ENCODE data around the gene PGAM2. TPM values are rescaled to one million over a fixed set of nuclear protein-coding genes. Genes with fewer than 3 reads are reported as not detected.

The PGAM2 gene
- total and polyA plus RNA-seq, 2 of the 4 experiments (the other 2 are of a cell fraction) = not detected

DNA sequence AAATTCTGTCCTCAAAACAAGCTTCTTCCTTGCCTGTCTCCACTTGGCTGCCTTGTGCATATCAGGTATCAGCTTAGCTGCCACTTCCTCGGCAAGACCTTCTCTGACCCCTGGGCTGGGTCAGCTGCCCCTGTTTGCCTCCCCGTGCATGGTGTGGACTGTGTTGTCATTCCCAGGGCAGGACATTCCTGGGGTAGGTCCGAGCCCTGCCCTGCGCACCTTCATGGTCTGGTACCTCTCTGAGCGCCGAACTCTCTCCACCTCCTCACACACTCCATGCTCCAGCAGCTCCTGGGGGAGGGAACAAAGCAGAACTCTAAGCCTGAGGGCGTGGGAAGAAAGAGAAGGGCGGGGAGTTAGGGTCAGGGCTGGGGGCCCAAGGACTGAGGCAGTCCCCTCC, 13.2 kb upstream of the PGAM2 start:
- TF ChIP-seq, protein P1, sequence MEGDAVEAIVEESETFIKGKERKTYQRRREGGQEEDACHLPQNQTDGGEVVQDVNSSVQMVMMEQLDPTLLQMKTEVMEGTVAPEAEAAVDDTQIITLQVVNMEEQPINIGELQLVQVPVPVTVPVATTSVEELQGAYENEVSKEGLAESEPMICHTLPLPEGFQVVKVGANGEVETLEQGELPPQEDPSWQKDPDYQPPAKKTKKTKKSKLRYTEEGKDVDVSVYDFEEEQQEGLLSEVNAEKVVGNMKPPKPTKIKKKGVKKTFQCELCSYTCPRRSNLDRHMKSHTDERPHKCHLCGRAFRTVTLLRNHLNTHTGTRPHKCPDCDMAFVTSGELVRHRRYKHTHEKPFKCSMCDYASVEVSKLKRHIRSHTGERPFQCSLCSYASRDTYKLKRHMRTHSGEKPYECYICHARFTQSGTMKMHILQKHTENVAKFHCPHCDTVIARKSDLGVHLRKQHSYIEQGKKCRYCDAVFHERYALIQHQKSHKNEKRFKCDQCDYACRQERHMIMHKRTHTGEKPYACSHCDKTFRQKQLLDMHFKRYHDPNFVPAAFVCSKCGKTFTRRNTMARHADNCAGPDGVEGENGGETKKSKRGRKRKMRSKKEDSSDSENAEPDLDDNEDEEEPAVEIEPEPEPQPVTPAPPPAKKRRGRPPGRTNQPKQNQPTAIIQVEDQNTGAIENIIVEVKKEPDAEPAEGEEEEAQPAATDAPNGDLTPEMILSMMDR (conservative IDR thresholded peaks at IDR 0.05; ENCODE audit: low read depth, low read length) = no peak
- TF ChIP-seq CHD1 (IDR thresholded peaks at IDR 0.05; ENCODE audit: low read depth, low read length) = no peak
- no peak for TF ChIP-seq CEBPB (IDR thresholded peaks at IDR 0.05; ENCODE audit: low read depth, low read length)
- no peak for TF ChIP-seq RCOR1 (IDR thresholded peaks at IDR 0.05; ENCODE audit: insufficient replicate concordance, low read length)
- no peak for TF ChIP-seq FOS (IDR thresholded peaks at IDR 0.05; ENCODE audit: low read depth, low read length)
- no peak for TF ChIP-seq RAD21 (IDR thresholded peaks at IDR 0.05; ENCODE audit: low read length)
- TF ChIP-seq, protein P2, sequence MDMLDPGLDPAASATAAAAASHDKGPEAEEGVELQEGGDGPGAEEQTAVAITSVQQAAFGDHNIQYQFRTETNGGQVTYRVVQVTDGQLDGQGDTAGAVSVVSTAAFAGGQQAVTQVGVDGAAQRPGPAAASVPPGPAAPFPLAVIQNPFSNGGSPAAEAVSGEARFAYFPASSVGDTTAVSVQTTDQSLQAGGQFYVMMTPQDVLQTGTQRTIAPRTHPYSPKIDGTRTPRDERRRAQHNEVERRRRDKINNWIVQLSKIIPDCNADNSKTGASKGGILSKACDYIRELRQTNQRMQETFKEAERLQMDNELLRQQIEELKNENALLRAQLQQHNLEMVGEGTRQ (IDR thresholded peaks at IDR 0.05; ENCODE audit: low read depth, low read length) = no peak
- TF ChIP-seq RFX5 (IDR thresholded peaks at IDR 0.05; ENCODE audit: low read depth, low read length) = no peak
- no peak for TF ChIP-seq MAZ (IDR thresholded peaks at IDR 0.05; ENCODE audit: borderline replicate concordance, low read depth, low read length)
- TF ChIP-seq MAFK (IDR thresholded peaks at IDR 0.05; ENCODE audit: low read depth, low read length) = no peak
- no peak for TF ChIP-seq MXI1 (IDR thresholded peaks at IDR 0.05; ENCODE audit: borderline replicate concordance, low read depth, low read length)
- no peak for TF ChIP-seq POLR2A (IDR thresholded peaks at IDR 0.05; ENCODE audit: low read depth, low read length)
- TF ChIP-seq, protein P3, sequence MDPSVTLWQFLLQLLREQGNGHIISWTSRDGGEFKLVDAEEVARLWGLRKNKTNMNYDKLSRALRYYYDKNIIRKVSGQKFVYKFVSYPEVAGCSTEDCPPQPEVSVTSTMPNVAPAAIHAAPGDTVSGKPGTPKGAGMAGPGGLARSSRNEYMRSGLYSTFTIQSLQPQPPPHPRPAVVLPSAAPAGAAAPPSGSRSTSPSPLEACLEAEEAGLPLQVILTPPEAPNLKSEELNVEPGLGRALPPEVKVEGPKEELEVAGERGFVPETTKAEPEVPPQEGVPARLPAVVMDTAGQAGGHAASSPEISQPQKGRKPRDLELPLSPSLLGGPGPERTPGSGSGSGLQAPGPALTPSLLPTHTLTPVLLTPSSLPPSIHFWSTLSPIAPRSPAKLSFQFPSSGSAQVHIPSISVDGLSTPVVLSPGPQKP (IDR thresholded peaks at IDR 0.05; ENCODE audit: borderline replicate concordance, low read depth, low read length) = no peak
- TF ChIP-seq NFE2L2 (IDR thresholded peaks at IDR 0.05; ENCODE audit: low read depth, low read length) = no peak
- Histone ChIP-seq H3K9ac (ENCODE audit: low read depth, low read length) (no peak overlapping the region), H2AFZ (replicated peaks; ENCODE audit: low read length, poor library complexity) (no peak overlapping the region), H3K9me3 (ENCODE audit: control insufficient read depth, insufficient read depth, low read length) (no peaks in the 10 kb centered on the region), H4K20me1 (ENCODE audit: insufficient read depth, low read length) (no peaks in the 10 kb centered on the region; the same call in 1 of the 2 replicates), H2BK15ac (ENCODE audit: low read depth, low read length) (no peak overlapping the region), H4K5ac (ENCODE audit: low read depth, low read length) (no peak overlapping the region), H3K23ac (ENCODE audit: low read depth, low read length) (no peak overlapping the region), H3K4me1 (ENCODE audit: control insufficient read depth, insufficient read depth, low read length) (peaks cover 2% of the 10 kb centered on the region; the same call in 1 of the 2 replicates), H3K4me2 (ENCODE audit: low read depth, low read length) (no peak overlapping the region), H2AK5ac (ENCODE audit: low read depth, low read length) (no peak overlapping the region), H2AK9ac (replicated peaks; ENCODE audit: low read depth, low read length, poor library complexity) (no peak overlapping the region), H3K4ac (ENCODE audit: low read depth, low read length) (no peak overlapping the region), H2BK5ac (ENCODE audit: low read depth, low read length, poor library complexity, severe bottlenecking) (no peak overlapping the region), H3K56ac (ENCODE audit: extremely low read depth, insufficient read depth, low read length) (no peak overlapping the region), H3K27me3 (ENCODE audit: control insufficient read depth, insufficient read depth, low read length) (no peaks in the 10 kb centered on the region), H2BK120ac (ENCODE audit: low read depth, low read length) (no peak overlapping the region), H3K9me1 (ENCODE audit: insufficient read depth, low read length) (peaks cover 9% of the 10 kb centered on the region), H4K8ac (ENCODE audit: low read depth in 2 of 2, low read length in 2 of 2) (no peak overlapping the region), H4K91ac (ENCODE audit: insufficient read depth, low read depth, low read length) (no peak overlapping the region), H3K4me3 (ENCODE audit: insufficient read depth, low read depth, low read length) (no peak overlapping the region), H3K14ac (replicated peaks; ENCODE audit: low read depth, low read length) (no peak overlapping the region), H3K79me1 (ENCODE audit: low read depth in 1 of 2, low read length in 2 of 2) (peaks cover 7 to 33% of the 10 kb centered on the region in 2 experiments; a peak in 3 of 4 replicates), H3K18ac (ENCODE audit: low read depth, low read length) (no peak overlapping the region), H3K27ac (ENCODE audit: insufficient read depth, low read length) (no peak overlapping the region), H3K36me3 (ENCODE audit: control insufficient read depth, insufficient read depth, low read length) (peaks cover 52% of the 10 kb centered on the region), H2BK20ac (ENCODE audit: low read depth, low read length) (no peak overlapping the region)
- CTCF ChIA-PET = no interaction called here
- in situ Hi-C loops (cut with MboI; ENCODE audit: low sequenced_read_pairs) (no loop called here), dilution Hi-C loops (cut with HindIII; ENCODE audit: low sequenced_read_pairs, unreplicated experiment) (no loop called here), intact Hi-C loops (cut with micrococcal nuclease) (no loop called here)
- WGBS, 2 experiments (ENCODE audit: extremely low coverage in 2 of 2, insufficient read length in 1 of 2) = 20% methylated on average over 1 of the region's 8 CpGs; no CpG with 5 or more reads in 1 of the 2 experiments
- ATAC-seq (ENCODE audit: low read depth) (no peak), DNase-seq (no peak)
- no TSS peak for BruUV-seq (replicated peaks)
- POLR2A ChIA-PET (ENCODE audit: unreplicated experiment) = no interaction called here
